OCI-LY1 (cell line): Measurements from ENCODE around the gene OR13A1.
"Not testable (repeated sequence)": the region's sequence is repeated elsewhere in the genome, so short reads cannot be mapped to it uniquely, and the experiment has no call there.

Experiments
- H2AFZ ChIP-seq: fragments of 200-600 bp; sonication (generic), shearing (Covaris generic); 2 replicates; pipeline ENCODE4 v1.6.0; 2014; ENCODE audit warnings: antibody characterized with exemption, mild to moderate bottlenecking, low read length
- H3F3A ChIP-seq: fragments of 200-600 bp; sonication (generic), shearing (Covaris generic); 2 replicates; pipeline ENCODE4 v1.6.0; 2014; ENCODE audit warnings: mild to moderate bottlenecking, antibody characterized with exemption, low read length, moderate library complexity; ENCODE audit not compliant: insufficient read depth
- H3K27ac ChIP-seq: fragments of 200-600 bp; sonication (generic); 2 replicates; pipeline ENCODE4 v1.5.1; 2014; ENCODE audit warnings: low read length, mixed run types, mild to moderate bottlenecking, low read depth; ENCODE audit not compliant: poor library complexity, severe bottlenecking
- H3K27me3 ChIP-seq: fragments of 200-600 bp; sonication (generic); 2 replicates; pipeline ENCODE4 v1.6.0; 2014; ENCODE audit warnings: antibody characterized with exemption, mild to moderate bottlenecking, low read length, moderate library complexity; ENCODE audit not compliant: insufficient read depth
- H3K36me3 ChIP-seq: fragments of 200-600 bp; sonication (generic); 2 replicates; pipeline ENCODE4 v1.6.1; 2014; ENCODE audit warnings: mild to moderate bottlenecking, antibody characterized with exemption, low read length, moderate library complexity, mixed read lengths; ENCODE audit not compliant: insufficient read depth
- H3K4me1 ChIP-seq: fragments of 200-600 bp; sonication (generic); 2 replicates; pipeline ENCODE4 v1.5.1; 2014; ENCODE audit warnings: mild to moderate bottlenecking, low read length, moderate library complexity; ENCODE audit not compliant: insufficient read depth, severe bottlenecking
- H3K4me2 ChIP-seq: fragments of 200-600 bp; sonication (generic), shearing (Covaris generic); 2 replicates; pipeline ENCODE4 v1.6.1; 2014; ENCODE audit warnings: low read length
- H3K4me3 ChIP-seq: fragments of 200-600 bp; sonication (generic); 2 replicates; pipeline ENCODE4 v1.5.1; 2014; ENCODE audit warnings: low read length, low read depth, mild to moderate bottlenecking, mixed read lengths; ENCODE audit not compliant: poor library complexity, severe bottlenecking
- H3K79me2 ChIP-seq: fragments of 200-600 bp; shearing (Covaris generic); 2 replicates; pipeline ENCODE4 v1.6.1; 2016; ENCODE audit warnings: mixed run types, low read length, mixed read lengths; ENCODE audit not compliant: insufficient read depth
- H3K9ac ChIP-seq: fragments of 200-600 bp; sonication (generic), shearing (Covaris generic); 2 replicates; pipeline ENCODE4 v1.6.1; 2014; ENCODE audit warnings: mild to moderate bottlenecking, low read length, mixed read lengths
- H3K9me2 ChIP-seq: fragments of 200-600 bp; sonication (generic), shearing (Covaris generic); 2 replicates; pipeline ENCODE4 v1.6.1; 2014; ENCODE audit warnings: low read depth, mild to moderate bottlenecking, low read length, mixed read lengths
- H3K9me3 ChIP-seq: fragments of 200-600 bp; shearing (Covaris generic); 2 replicates; pipeline ENCODE4 v1.6.1; 2014; ENCODE audit warnings: low read length, mixed read lengths
- H4K20me1 ChIP-seq: fragments of 200-600 bp; sonication (generic), shearing (Covaris generic); 2 replicates; pipeline ENCODE4 v1.6.0; 2016; ENCODE audit warnings: mild to moderate bottlenecking, low read length; ENCODE audit not compliant: insufficient read depth
- EZH2 ChIP-seq: fragments of 200-600 bp; sonication (generic), shearing (Covaris generic); IDR thresholded peaks from 2 replicates; pipeline ENCODE4 v1.8.0; 2017; ENCODE audit warnings: borderline replicate concordance, mixed run types, mild to moderate bottlenecking, antibody characterized with exemption, low read length, moderate library complexity, mixed read lengths
- TF ChIP-seq, protein P1 (sequence below): fragments of 200-600 bp; sonication (generic), shearing (Covaris generic); IDR thresholded peaks from 2 replicates; pipeline ENCODE4 v1.5.1; 2017; ENCODE audit warnings: mild to moderate bottlenecking, antibody characterized with exemption, low read length, moderate library complexity, mixed read lengths

The OR13A1 gene

GRCh38 chr10:45278860-45279498, 36.4 kb downstream of the OR13A1 start:
- H3F3A ChIP-seq, result no peaks in the 10 kb centered on the region
- no peaks in the 10 kb centered on the region for H3K36me3 ChIP-seq
- H3K9me3 ChIP-seq, result no peaks in the 10 kb centered on the region
- H3K27me3 ChIP-seq, result no peaks in the 10 kb centered on the region
- no peak overlapping the region for H2AFZ ChIP-seq
- H3K4me1 ChIP-seq, result no peaks in the 10 kb centered on the region
- no peak overlapping the region for H3K27ac ChIP-seq
- TF ChIP-seq, protein P1, sequence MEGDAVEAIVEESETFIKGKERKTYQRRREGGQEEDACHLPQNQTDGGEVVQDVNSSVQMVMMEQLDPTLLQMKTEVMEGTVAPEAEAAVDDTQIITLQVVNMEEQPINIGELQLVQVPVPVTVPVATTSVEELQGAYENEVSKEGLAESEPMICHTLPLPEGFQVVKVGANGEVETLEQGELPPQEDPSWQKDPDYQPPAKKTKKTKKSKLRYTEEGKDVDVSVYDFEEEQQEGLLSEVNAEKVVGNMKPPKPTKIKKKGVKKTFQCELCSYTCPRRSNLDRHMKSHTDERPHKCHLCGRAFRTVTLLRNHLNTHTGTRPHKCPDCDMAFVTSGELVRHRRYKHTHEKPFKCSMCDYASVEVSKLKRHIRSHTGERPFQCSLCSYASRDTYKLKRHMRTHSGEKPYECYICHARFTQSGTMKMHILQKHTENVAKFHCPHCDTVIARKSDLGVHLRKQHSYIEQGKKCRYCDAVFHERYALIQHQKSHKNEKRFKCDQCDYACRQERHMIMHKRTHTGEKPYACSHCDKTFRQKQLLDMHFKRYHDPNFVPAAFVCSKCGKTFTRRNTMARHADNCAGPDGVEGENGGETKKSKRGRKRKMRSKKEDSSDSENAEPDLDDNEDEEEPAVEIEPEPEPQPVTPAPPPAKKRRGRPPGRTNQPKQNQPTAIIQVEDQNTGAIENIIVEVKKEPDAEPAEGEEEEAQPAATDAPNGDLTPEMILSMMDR, result no peak
- TF ChIP-seq EZH2, result no peak
- H4K20me1 ChIP-seq, result no peaks in the 10 kb centered on the region
- no peak overlapping the region for H3K9ac ChIP-seq
- H3K4me2 ChIP-seq, result no peak overlapping the region
- H3K4me3 ChIP-seq, result no peak overlapping the region
- no peaks in the 10 kb centered on the region for H3K79me2 ChIP-seq
- H3K9me2 ChIP-seq, result no peaks in the 10 kb centered on the region

DNA sequence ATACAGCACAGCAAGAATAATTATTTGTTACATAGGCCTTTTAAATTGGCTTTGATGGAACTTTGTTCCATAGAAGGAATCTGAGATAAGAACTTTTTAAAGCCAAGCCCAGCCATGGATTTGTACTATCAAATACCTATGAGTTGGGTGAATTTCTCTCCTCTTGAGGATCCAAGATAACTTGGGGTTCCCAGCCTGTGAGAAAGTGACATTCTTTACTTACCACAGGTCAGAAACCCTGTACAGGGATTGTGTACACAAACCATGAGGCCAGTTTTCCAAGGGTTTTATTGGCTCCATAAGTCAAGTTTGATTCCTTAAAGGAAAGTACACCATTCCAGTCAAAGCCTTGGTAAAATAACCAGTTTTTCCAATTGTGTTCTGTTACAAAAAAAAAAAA, 39.3 kb downstream of the OR13A1 start:
- H3K36me3 ChIP-seq, H3K9ac ChIP-seq, H3F3A ChIP-seq, H3K27me3 ChIP-seq, H4K20me1 ChIP-seq, H3K27ac ChIP-seq, H2AFZ ChIP-seq, H3K9me2 ChIP-seq, H3K79me2 ChIP-seq, H3K4me3 ChIP-seq, H3K4me2 ChIP-seq, H3K9me3 ChIP-seq, H3K4me1 ChIP-seq: not testable (repeated sequence)

GRCh38 chr10:45274364-45274763, 41.0 kb downstream of the OR13A1 start:
- no peaks in the 10 kb centered on the region for H3K4me1 ChIP-seq
- H3K9me2 ChIP-seq, result no peaks in the 10 kb centered on the region
- H3K27ac ChIP-seq, result no peak overlapping the region
- TF ChIP-seq EZH2, result no peak
- TF ChIP-seq, protein P1, result no peak
- no peak overlapping the region for H3K4me3 ChIP-seq
- H3K36me3 ChIP-seq, result no peaks in the 10 kb centered on the region
- H3K27me3 ChIP-seq, result no peaks in the 10 kb centered on the region
- no peaks in the 10 kb centered on the region for H3F3A ChIP-seq
- no peaks in the 10 kb centered on the region for H3K79me2 ChIP-seq
- no peaks in the 10 kb centered on the region for H3K9me3 ChIP-seq
- no peak overlapping the region for H3K4me2 ChIP-seq
- no peaks in the 10 kb centered on the region for H4K20me1 ChIP-seq
- no peak overlapping the region for H2AFZ ChIP-seq
- H3K9ac ChIP-seq, result no peak overlapping the region

DNA sequence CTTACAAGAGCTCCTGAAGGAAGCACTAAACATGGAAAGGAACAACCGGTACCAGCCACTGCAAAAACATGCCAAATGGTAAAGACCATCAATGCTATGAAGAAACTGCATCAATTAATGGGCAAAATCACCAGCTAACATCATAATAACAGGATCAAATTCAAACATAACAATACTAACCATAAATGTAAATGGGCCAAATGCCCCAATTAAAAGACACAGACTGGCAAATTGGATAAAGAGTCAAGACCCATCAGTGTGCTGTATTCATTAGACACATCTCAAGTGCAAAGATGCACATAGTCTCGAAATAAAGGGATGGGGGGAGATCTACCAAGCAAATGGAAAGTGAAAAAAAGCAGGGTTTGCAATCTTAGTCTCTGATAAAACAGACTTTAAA, 47.6 kb downstream of the OR13A1 start:
- not testable (repeated sequence) for H3K27me3 ChIP-seq, H3K9ac ChIP-seq, H2AFZ ChIP-seq, H3K4me3 ChIP-seq, H3K27ac ChIP-seq, H3K79me2 ChIP-seq, H4K20me1 ChIP-seq, H3K4me2 ChIP-seq, H3K4me1 ChIP-seq, H3K36me3 ChIP-seq, H3K9me2 ChIP-seq, H3K9me3 ChIP-seq, H3F3A ChIP-seq
